ENCODE results near the gene SYNJ1. TPM values are rescaled to one million over a fixed set of nuclear protein-coding genes. Genes with fewer than 3 reads are reported as not detected.

The SYNJ1 gene, protein sequence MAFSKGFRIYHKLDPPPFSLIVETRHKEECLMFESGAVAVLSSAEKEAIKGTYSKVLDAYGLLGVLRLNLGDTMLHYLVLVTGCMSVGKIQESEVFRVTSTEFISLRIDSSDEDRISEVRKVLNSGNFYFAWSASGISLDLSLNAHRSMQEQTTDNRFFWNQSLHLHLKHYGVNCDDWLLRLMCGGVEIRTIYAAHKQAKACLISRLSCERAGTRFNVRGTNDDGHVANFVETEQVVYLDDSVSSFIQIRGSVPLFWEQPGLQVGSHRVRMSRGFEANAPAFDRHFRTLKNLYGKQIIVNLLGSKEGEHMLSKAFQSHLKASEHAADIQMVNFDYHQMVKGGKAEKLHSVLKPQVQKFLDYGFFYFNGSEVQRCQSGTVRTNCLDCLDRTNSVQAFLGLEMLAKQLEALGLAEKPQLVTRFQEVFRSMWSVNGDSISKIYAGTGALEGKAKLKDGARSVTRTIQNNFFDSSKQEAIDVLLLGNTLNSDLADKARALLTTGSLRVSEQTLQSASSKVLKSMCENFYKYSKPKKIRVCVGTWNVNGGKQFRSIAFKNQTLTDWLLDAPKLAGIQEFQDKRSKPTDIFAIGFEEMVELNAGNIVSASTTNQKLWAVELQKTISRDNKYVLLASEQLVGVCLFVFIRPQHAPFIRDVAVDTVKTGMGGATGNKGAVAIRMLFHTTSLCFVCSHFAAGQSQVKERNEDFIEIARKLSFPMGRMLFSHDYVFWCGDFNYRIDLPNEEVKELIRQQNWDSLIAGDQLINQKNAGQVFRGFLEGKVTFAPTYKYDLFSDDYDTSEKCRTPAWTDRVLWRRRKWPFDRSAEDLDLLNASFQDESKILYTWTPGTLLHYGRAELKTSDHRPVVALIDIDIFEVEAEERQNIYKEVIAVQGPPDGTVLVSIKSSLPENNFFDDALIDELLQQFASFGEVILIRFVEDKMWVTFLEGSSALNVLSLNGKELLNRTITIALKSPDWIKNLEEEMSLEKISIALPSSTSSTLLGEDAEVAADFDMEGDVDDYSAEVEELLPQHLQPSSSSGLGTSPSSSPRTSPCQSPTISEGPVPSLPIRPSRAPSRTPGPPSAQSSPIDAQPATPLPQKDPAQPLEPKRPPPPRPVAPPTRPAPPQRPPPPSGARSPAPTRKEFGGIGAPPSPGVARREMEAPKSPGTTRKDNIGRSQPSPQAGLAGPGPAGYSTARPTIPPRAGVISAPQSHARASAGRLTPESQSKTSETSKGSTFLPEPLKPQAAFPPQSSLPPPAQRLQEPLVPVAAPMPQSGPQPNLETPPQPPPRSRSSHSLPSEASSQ (N-terminal part only)
- total RNA-seq = 2.6 and 3.0 TPM in 2 replicates

GRCh38 chr21:32727687-32728455 lies at the start of gene SYNJ1:
SYNJ1 (minus strand) TSS chr21:32728013; CDS start chr21:32726895, 1,118 bp downstream.

GRCh38 chr21:32612075-32612998 lies 115.5 kb downstream of the SYNJ1 start, which contains the start of gene CFAP298:
CFAP298 (minus strand) TSS chr21:32612377; CDS start chr21:32612243, 134 bp downstream.

DNA sequence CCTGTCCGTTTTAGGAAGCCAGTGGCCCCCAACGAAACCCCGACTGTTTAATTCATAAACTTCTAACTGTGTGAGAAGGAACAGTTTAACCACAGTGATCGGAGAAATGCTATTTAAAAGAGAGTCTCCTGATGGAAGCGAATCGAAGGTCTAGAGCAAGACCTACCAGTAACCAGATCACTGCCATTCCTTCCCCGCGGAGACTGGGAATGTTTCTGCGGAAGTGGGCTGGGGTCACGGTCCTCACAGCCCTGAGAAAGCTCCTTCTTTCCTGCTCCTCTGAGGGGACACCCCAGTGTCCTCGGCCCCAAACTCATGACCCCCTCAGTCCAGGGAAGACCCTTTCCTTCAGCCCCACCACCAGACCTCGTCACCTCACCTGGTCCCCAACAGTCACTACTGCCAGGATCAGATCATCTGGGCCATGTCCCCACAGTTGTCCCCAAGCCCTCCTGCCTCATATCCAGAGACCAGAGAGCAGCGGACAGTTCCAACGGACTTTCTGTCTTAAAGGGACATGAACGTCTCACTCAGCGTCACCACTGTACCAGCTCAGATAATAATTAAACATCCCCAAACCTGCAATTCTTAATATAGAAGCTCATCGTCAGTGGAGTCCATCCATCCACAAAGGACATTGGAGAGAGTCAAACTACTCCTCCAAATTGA lies 142.6 kb downstream of the SYNJ1 start, which contains the start of gene TCP10L:
Gene TCP10L (minus strand): TSS at position 482 of the 669 bp plus-strand sequence. CDS start 1,219 bp downstream, outside the sequence.

Other genes starting within 250 kb of the SYNJ1 start
- gene TCP10L, start 142.5 kb downstream of the SYNJ1 start, total RNA-seq = not detected in 2 replicates
- gene CFAP298, start 115.6 kb downstream of the SYNJ1 start, total RNA-seq = 40.4 and 58.9 TPM in 2 replicates
- gene PAXBP1, start 43.7 kb upstream of the SYNJ1 start, total RNA-seq = 9.9 and 12.4 TPM in 2 replicates